DND-41 (cell line): ENCODE data around the gene ASF1B.

Source experiments
- CTCF ChIP-seq: IDR thresholded peaks from 2 replicates; pipeline ENCODE4 v1.5.1; 2012; ENCODE audit warnings: borderline replicate concordance, low read length, moderate library complexity, mild to moderate bottlenecking; ENCODE audit not compliant: poor library complexity, severe bottlenecking; ENCODE audit errors: extremely low read depth
- EZH2 ChIP-seq: IDR thresholded peaks from 3 replicates; pipeline ENCODE4 v1.6.1; 2012; ENCODE audit warnings: borderline replicate concordance, low read depth, mild to moderate bottlenecking, moderate library complexity, low read length, inconsistent platforms; ENCODE audit not compliant: severe bottlenecking

GRCh38 chr19:14106840-14107239 is 29.5 kb downstream of the ASF1B start:
- TF ChIP-seq CTCF (no peak), EZH2 (no peak)
